GM12801 (cell line): ENCODE measurements around the gene AR.

ENCODE experiments used
- CTCF ChIP-seq: IDR thresholded peaks from one replicate; pipeline ENCODE4 v1.5.1; 2011; ENCODE audit warnings: control low read depth; ENCODE audit not compliant: insufficient read length; ENCODE audit errors: extremely low read depth

AR gene

GRCh38 chrX:67546496-67547423 is 2.9 kb downstream of the AR start:
- TF ChIP-seq CTCF = no peak

DNA sequence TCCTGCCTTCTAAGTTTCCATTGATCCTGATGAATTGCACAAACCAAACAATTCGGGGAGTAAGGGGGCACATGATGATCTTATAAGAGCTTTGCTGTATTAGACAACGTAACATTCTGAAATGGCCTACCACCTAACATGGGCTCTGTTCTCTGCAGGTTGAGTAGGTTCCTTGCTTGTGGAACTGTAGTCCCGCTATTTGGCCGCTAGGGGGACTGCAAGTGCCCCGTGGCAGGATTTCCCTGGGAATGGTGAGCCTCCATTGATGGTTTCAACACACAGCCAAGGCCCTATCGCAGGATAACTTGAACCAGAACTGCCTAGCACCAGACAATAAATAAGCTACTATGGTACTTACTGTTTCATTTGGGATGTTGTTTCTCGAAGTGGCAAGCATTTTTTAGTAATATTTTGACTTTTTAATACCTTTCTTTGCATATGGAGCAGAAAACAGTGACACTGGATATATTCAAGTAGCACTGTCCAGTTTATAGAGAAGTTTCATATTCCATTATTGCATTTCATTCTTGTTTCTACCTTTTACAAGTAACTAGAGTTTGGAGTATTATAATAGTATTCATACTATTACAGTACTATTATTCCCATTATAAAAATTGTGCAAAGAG is 11.9 kb downstream of the AR start:
- no peak for TF ChIP-seq CTCF

- TF ChIP-seq CTCF = no peak
These were observed 14.4 kb downstream of the AR start for GRCh38 chrX:67558267-67558666.

DNA sequence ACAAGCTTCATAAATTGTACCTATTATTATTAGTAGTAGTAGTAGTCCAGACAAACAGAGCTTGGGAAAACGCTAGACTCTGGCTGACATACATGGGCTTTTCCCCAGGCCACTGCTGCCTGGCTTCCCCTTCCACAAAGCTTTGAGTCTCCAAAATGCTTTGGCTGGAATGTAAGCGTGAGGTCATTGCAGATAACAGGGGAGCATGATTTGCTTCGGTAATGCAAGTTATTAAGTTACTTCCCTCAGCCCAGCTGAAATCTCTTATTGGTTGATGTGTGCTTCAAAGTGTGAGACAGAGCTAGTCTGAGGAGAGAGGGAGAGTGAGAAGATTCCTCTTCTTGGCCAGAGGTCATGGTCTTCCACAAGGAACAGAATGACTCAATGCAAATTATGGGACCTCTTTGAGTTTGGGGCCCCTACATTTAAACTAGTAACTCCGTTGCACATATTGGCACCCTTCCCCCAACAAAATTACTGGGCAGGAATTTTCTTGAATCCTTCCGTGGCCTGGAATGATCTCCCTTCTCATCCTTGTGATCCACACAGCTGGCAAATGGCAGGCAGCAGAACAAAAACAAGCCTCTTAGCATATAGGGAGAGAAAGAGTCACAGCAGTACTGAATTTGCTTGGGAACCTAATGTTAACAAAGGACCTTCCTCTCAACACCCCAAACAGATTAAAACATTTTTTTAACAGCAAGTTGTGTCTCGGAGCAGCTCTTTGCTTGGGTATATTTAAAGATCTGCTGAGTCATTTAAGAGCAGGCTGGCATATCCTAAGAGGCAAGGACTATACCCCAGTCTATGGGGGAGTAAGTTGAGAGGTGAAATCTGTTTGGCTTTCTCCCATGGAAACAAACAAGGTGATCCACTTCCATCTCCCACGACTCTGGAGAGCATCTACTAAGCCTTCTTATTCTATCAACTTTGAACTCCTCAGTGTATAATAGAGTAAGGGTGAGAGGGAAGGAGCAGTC is 19.9 kb downstream of the AR start:
- TF ChIP-seq CTCF = no peak

DNA sequence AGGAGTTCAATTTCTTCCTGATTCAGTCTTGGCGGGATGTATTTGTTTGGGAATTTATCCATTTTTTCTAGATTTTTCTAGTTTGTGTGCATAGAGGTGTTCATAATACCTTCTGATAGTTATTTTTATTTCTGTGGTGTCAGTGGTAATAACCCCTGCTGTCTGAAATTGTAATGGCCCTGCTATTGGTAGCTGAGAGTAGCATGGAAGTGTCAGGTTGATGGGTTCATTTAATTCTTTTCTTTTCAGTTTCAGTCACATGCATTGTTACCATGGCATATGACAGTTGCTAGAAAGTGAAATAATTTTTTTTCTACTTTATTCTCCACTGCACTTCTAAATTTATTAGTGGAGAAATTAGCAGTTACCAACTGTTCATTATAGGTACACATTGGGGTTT is 20.7 kb downstream of the AR start:
- no peak for TF ChIP-seq CTCF

DNA sequence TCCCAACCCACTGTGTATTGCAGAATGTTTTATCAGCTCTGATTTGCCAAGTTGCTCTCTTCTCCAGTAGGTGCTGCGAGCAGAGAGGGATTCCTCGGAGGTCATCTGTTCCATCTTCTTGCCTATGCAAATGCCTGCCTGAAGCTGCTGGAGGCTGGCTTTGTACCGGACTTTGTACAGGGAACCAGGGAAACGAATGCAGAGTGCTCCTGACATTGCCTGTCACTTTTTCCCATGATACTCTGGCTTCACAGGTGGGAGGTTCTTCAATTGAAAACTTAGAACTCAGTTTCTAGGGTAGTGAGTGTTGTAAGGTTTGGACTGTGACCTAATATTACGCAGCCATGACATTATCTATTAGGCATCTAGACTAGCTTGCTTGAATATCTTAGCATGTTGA is 24.9 kb downstream of the AR start:
- no peak for TF ChIP-seq CTCF

- no peak for TF ChIP-seq CTCF
These were observed 27.0 kb downstream of the AR start for GRCh38 chrX:67570839-67571238.
